Right renal pelvis (tissue), 4 donors: ENCODE results near the gene TRPM4. TPM values are rescaled to one million over a fixed set of nuclear protein-coding genes. Genes with fewer than 3 reads are reported as not detected.
A peak's percentile ranks its signal among the peaks of the same experiment; 100 is the strongest.
"Not testable (repeated sequence)": the region's sequence is repeated elsewhere in the genome, so short reads cannot be mapped to it uniquely, and the experiment has no call there.

Source experiments
- DNase-seq, 4 donors: peaks; one replicate each; pipeline ENCODE4 v3.0.0-alpha.2; 2013; ENCODE audit warnings: low read depth in 4 of 4, low spot score in 3 of 4, missing footprints in 1 of 4
- polyA plus RNA-seq, 4 donors: library from polyadenylated mRNA; unstranded; fragments of 120-200 nt; gene quantifications; one replicate each; pipeline ENCODE4 v1.2.1, GENCODE V29; 2013; ENCODE audit not compliant: insufficient read length in 4 of 4

Gene TRPM4
- polyA plus RNA-seq, 4 donors = 26.6 to 38.0 (median 31.0) TPM

- not testable (repeated sequence) for DNase-seq
Measured at GRCh38 chr19:49182010-49182847, 24.6 kb downstream of the TRPM4 start.

GRCh38 chr19:49182848-49183375 lies 25.3 kb downstream of the TRPM4 start:
- DNase-seq = no peak

GRCh38 chr19:49186108-49186507 lies 28.5 kb downstream of the TRPM4 start:
- no peak for DNase-seq

GRCh38 chr19:49188626-49189200 lies 31.1 kb downstream of the TRPM4 start:
- no peak for DNase-seq

- DNase-seq = no peak
Measured at GRCh38 chr19:49189259-49189658, 31.7 kb downstream of the TRPM4 start.

- no peak for DNase-seq
Measured at GRCh38 chr19:49190781-49191180, 33.2 kb downstream of the TRPM4 start.

- DNase-seq = no peak
Measured at GRCh38 chr19:49193822-49194394, 36.3 kb downstream of the TRPM4 start.

GRCh38 chr19:49194408-49194807 lies 36.8 kb downstream of the TRPM4 start:
- DNase-seq = no peak

GRCh38 chr19:49196527-49197240 lies 39.1 kb downstream of the TRPM4 start:
- DNase-seq = peak in 1 of 4 donors; percentile 38

GRCh38 chr19:49200238-49200862 lies 42.8 kb downstream of the TRPM4 start:
- no peak for DNase-seq

- no peak for DNase-seq
Measured at GRCh38 chr19:49201042-49201441, 43.5 kb downstream of the TRPM4 start.

GRCh38 chr19:49205114-49205513 lies 47.5 kb downstream of the TRPM4 start:
- DNase-seq = no peak

GRCh38 chr19:49209502-49209901 lies 51.9 kb downstream of the TRPM4 start:
- not testable (repeated sequence) for DNase-seq

GRCh38 chr19:49210108-49210900 lies 52.7 kb downstream of the TRPM4 start:
- DNase-seq = peak in 3 of 4 donors; percentile 33 to 51 (median 37)

GRCh38 chr19:49210901-49211451 lies 53.4 kb downstream of the TRPM4 start:
- no peak for DNase-seq

- DNase-seq = no peak
Measured at GRCh38 chr19:49212016-49212701, 54.6 kb downstream of the TRPM4 start.

GRCh38 chr19:49213791-49214190 lies 56.2 kb downstream of the TRPM4 start:
- no peak for DNase-seq

GRCh38 chr19:49214701-49215100 lies 57.1 kb downstream of the TRPM4 start:
- DNase-seq = no peak

- no peak for DNase-seq
Measured at GRCh38 chr19:49216071-49216470, 58.5 kb downstream of the TRPM4 start.
